PFSK-1 (cell line): ENCODE data around the gene ZNF674.

ENCODE experiments used
- FOXP2 ChIP-seq: optimal IDR thresholded peaks from 2 replicates; pipeline ENCODE3; 2011; ENCODE audit warnings: borderline replicate concordance, control low read depth, inconsistent platforms; ENCODE audit not compliant: insufficient read depth; ENCODE audit errors: extremely low read length, extremely low read depth
- POLR2AphosphoS5 ChIP-seq: IDR thresholded peaks from 2 replicates; pipeline ENCODE4 v1.6.1; 2012; ENCODE audit warnings: low read depth, mild to moderate bottlenecking, control low read depth, low read length, moderate library complexity
- REST ChIP-seq, 2 experiments: IDR thresholded peaks; 2 replicates each; pipeline versions ENCODE4 v1.6.1 to v1.8.0; 2011 to 2012; ENCODE audit warnings: low read depth in 2 of 2, low read length in 2 of 2, control low read depth in 1 of 2, inconsistent platforms in 1 of 2, mild to moderate bottlenecking in 1 of 2, moderate library complexity in 1 of 2; ENCODE audit not compliant: insufficient read depth in 1 of 2
- SIN3A ChIP-seq: IDR thresholded peaks from 2 replicates; pipeline ENCODE4 v1.6.1; 2012; ENCODE audit warnings: mild to moderate bottlenecking, low read length, moderate library complexity, borderline replicate concordance; ENCODE audit not compliant: insufficient read depth
- TAF1 ChIP-seq: IDR thresholded peaks from 2 replicates; pipeline ENCODE4 v1.6.1; 2012; ENCODE audit warnings: low read length, control low read depth, borderline replicate concordance; ENCODE audit not compliant: insufficient read depth

ZNF674 gene

GRCh38 chrX:46569621-46570020 is 24.4 kb upstream of the ZNF674 start:
- no peak for TF ChIP-seq SIN3A
- no peak for TF ChIP-seq FOXP2
- no peak for TF ChIP-seq TAF1
- TF ChIP-seq REST (IDR thresholded peaks at IDR 0.05; ENCODE audit: insufficient read depth in 1 of 2, low read depth in 2 of 2, low read length in 2 of 2) = no peak
- no peak for TF ChIP-seq POLR2AphosphoS5

GRCh38 chrX:46567388-46567787 is 22.2 kb upstream of the ZNF674 start:
- no peak for TF ChIP-seq POLR2AphosphoS5
- no peak for TF ChIP-seq FOXP2
- TF ChIP-seq SIN3A = no peak
- TF ChIP-seq REST (IDR thresholded peaks at IDR 0.05; ENCODE audit: insufficient read depth in 1 of 2, low read depth in 2 of 2, low read length in 2 of 2) = no peak
- no peak for TF ChIP-seq TAF1

DNA sequence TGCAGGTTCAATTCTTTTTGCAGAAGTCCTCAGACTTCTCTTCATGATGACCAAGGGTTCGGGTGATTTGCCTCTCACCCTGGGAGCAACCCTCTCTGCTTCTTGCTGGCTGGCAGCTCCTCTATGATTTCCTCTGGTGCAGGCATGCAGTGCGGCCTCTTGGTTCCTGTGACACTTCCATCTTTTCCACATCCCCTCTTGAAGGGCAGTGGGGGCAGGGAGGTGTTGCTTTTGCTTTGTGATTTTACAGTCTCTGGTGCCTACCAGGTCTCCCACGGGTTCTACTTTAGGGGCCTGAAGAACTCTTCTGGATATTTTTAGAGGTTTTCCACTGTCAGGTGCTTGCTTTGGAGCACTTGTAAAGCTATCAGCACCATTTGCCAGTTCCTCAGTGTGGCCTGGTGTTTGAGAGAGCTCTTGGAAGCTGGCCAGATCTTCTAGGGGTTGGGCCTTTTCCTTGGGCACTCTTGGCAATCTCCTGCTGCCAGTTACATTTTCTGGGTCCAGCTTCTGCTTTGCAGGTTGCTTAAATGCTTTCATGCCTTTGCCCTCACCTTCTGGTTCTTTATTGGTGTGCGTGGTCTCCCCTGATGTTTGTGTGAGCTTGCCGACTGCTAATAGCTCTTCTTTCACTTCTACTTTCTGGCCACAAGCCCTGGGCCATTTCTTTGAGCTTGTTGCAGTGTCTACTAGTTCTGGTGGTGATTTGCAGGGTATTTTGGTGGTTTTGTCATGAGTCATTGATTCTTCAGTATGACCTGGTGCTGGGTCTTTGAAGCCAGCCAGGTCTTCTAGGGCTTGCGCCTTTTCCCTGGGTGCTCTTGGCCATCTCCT is 16.8 kb upstream of the ZNF674 start:
- TF ChIP-seq REST (IDR thresholded peaks at IDR 0.05; ENCODE audit: insufficient read depth in 1 of 2, low read depth in 2 of 2, low read length in 2 of 2) = no peak
- no peak for TF ChIP-seq SIN3A

DNA sequence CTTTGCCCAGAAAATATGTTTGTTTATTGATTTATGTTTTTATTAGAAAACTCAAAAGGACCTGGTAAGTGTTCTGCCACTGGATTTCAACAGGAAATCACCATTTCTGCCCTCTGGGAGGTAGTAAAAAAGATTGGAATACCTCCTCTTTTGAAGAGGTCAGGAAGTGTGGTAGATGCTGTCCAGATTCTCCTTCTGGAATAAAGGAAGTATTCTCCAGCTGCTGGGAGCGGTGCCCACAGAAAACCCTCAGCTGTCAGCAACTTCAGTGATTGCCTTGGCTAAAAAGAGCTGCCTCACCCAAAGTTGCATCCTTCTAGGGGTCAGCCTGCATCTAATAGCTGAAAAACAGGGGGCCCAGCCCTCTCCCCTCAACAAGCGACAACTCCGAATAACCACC is 13.8 kb upstream of the ZNF674 start:
- TF ChIP-seq REST (IDR thresholded peaks at IDR 0.05; ENCODE audit: insufficient read depth in 1 of 2, low read depth in 2 of 2, low read length in 2 of 2) (no peak), POLR2AphosphoS5 (no peak)

DNA sequence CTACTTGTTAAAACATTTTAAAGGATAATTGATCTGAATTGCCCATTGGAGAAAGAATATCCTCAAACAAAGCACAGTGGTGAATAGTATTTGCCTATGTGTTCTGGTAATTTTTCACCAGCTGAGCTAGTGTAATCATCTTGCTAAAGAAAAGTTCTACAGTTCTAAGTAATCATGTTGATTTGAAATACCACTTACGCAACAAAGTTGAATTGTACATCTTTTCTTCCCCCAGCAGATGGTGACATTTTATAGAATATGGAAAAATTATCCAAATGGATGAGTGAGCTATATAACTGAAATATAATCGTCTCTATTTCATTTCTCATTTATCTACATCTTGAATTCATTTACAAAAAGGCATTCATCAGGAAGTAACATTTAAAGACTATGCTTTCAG is 9.7 kb upstream of the ZNF674 start:
- TF ChIP-seq SIN3A (no peak), REST (IDR thresholded peaks at IDR 0.05; ENCODE audit: insufficient read depth in 1 of 2, low read depth in 2 of 2, low read length in 2 of 2) (no peak), POLR2AphosphoS5 (no peak), FOXP2 (no peak)
